H1 (cell line): ENCODE measurements around the gene THBS1. TPM values are rescaled to one million over a fixed set of nuclear protein-coding genes. Genes with fewer than 3 reads are reported as not detected.

ENCODE experiments used
- CTCF ChIA-PET: fragments of 300-600 bp; sonication (Branson Sonifier 250); formaldehyde crosslinking; loops from one replicate; lab custom pipeline; 2021; ENCODE audit not compliant: partially characterized antibody; lab: Charles Lee
- POLR2A ChIA-PET: fragments of 300-600 bp; sonication (Branson Sonifier 250); formaldehyde crosslinking; loops from one replicate; lab custom pipeline; 2021; ENCODE audit warnings: inconsistent platforms; ENCODE audit not compliant: partially characterized antibody; lab: Charles Lee
- DNase-seq, 2 experiments: peaks; one replicate each; pipeline versions ENCODE4 v3.0.0 to v3.0.0-alpha.2; 2010 to 2022; ENCODE audit warnings: low spot score in 2 of 2, low read depth in 1 of 2, mixed read lengths in 1 of 2
- FAIRE-seq: peaks from 2 replicates; lab custom pipeline; 2011; peaks lifted over from hg19 to GRCh38; lab: Jason Lieb, UNC
- H2AFZ ChIP-seq: 2 replicates; pipeline ENCODE4 v1.8.1; 2012; ENCODE audit warnings: low read length, inconsistent platforms
- H2AK5ac ChIP-seq: 2 replicates; pipeline ENCODE4 v1.6.1; 2013; ENCODE audit warnings: low read depth, low read length
- H2BK120ac ChIP-seq: replicated peaks from 2 replicates; pipeline ENCODE3; 2013; ENCODE audit warnings: low read depth, low read length, inconsistent platforms
- H2BK12ac ChIP-seq: 2 replicates; pipeline ENCODE4 v1.6.1; 2013; ENCODE audit warnings: low read depth, low read length
- H2BK15ac ChIP-seq: 2 replicates; pipeline ENCODE4 v1.6.1; 2013; ENCODE audit warnings: low read length
- H2BK20ac ChIP-seq: 2 replicates; pipeline ENCODE4 v1.6.1; 2013; ENCODE audit warnings: low read length
- H2BK5ac ChIP-seq: 2 replicates; pipeline ENCODE4 v1.6.1; 2013; ENCODE audit warnings: low read depth, low read length
- H3K14ac ChIP-seq: 2 replicates; pipeline ENCODE4 v1.6.1; 2013; ENCODE audit warnings: inconsistent platforms; ENCODE audit not compliant: insufficient read length
- H3K18ac ChIP-seq: 2 replicates; pipeline ENCODE4 v1.6.1; 2013; ENCODE audit warnings: low read length; ENCODE audit errors: extremely low read depth
- H3K23ac ChIP-seq: 2 replicates; pipeline ENCODE4 v1.6.1; 2013; ENCODE audit warnings: inconsistent platforms; ENCODE audit not compliant: insufficient read length
- H3K23me2 ChIP-seq: 2 replicates; pipeline ENCODE4 v1.6.1; 2013; ENCODE audit warnings: low read depth, low read length
- H3K27ac ChIP-seq: 2 replicates; pipeline ENCODE4 v1.6.1; 2011; ENCODE audit warnings: low read depth, low read length, inconsistent platforms
- H3K27me3 ChIP-seq, 4 experiments: replicated peaks in 1 of 4; 1 replicate in 1 of 4; 2 replicates in 3 of 4; pipeline versions ENCODE4 v1.6.1 to v1.8.1; 2011 to 2013; ENCODE audit warnings: low read length in 3 of 4, mild to moderate bottlenecking in 3 of 4, inconsistent platforms in 2 of 4, mixed read lengths in 2 of 4, moderate library complexity in 1 of 4; ENCODE audit not compliant: control insufficient read depth in 3 of 4, insufficient read depth in 3 of 4; ENCODE audit errors: extremely low read depth in 1 of 4
- H3K36me3 ChIP-seq, 4 experiments: 2 replicates each; pipeline versions ENCODE4 v1.6.1 to v1.8.1; 2011 to 2013; ENCODE audit warnings: mild to moderate bottlenecking in 4 of 4, low read length in 3 of 4, moderate library complexity in 2 of 4, control low read depth in 1 of 4, inconsistent platforms in 1 of 4; ENCODE audit not compliant: insufficient read depth in 4 of 4, control insufficient read depth in 2 of 4
- H3K4ac ChIP-seq: replicated peaks from 2 replicates; pipeline ENCODE3; 2013; ENCODE audit warnings: low read length, low read depth, mixed read lengths, inconsistent platforms; ENCODE audit not compliant: insufficient read length
- H3K4me1 ChIP-seq, 4 experiments: replicated peaks in 1 of 4; 1 replicate in 1 of 4; 2 replicates in 3 of 4; pipeline versions ENCODE4 v1.6.1 to v1.8.1; 2011 to 2013; ENCODE audit warnings: low read length in 3 of 4, inconsistent platforms in 2 of 4, mixed read lengths in 1 of 4; ENCODE audit not compliant: insufficient read depth in 4 of 4, control insufficient read depth in 3 of 4
- H3K4me2 ChIP-seq, 2 experiments: 2 replicates each; pipeline versions ENCODE4 v1.6.1 to v1.8.1; 2011 to 2013; ENCODE audit warnings: low read depth in 2 of 2, low read length in 2 of 2, control low read depth in 1 of 2, inconsistent platforms in 1 of 2, mild to moderate bottlenecking in 1 of 2; ENCODE audit not compliant: insufficient read depth in 1 of 2
- H3K4me3 ChIP-seq, 4 experiments: fragments of 200-600, 300-600 bp in 1 of 4; sonication (generic), shearing (Covaris generic), sonication (Bioruptor Twin) in 1 of 4; 2 replicates each; pipeline versions ENCODE4 v1.5.1 to v1.8.1; 2011 to 2016; ENCODE audit warnings: low read length in 4 of 4, low read depth in 3 of 4, control low read depth in 2 of 4, inconsistent platforms in 2 of 4, mild to moderate bottlenecking in 2 of 4, mixed read lengths in 1 of 4, moderate library complexity in 1 of 4; ENCODE audit not compliant: insufficient read depth in 2 of 4; ENCODE audit errors: extremely low read depth in 1 of 4
- H3K56ac ChIP-seq: replicated peaks from 2 replicates; pipeline ENCODE3; 2013; ENCODE audit warnings: low read depth, mild to moderate bottlenecking, mixed read lengths, low read length, inconsistent platforms; ENCODE audit not compliant: insufficient read length
- H3K79me1 ChIP-seq: 2 replicates; pipeline ENCODE4 v1.6.1; 2013; ENCODE audit warnings: low read depth, low read length, control low read depth
- H3K79me2 ChIP-seq, 2 experiments: 2 replicates each; pipeline versions ENCODE4 v1.6.1 to v1.8.1; 2012 to 2013; ENCODE audit warnings: low read length in 2 of 2, mild to moderate bottlenecking in 2 of 2, inconsistent platforms in 1 of 2; ENCODE audit not compliant: insufficient read depth in 2 of 2, control insufficient read depth in 1 of 2
- H3K9ac ChIP-seq, 4 experiments: replicated peaks in 1 of 4; 1 replicate in 1 of 4; 2 replicates in 3 of 4; pipeline versions ENCODE4 v1.6.1 to v1.8.1; 2011 to 2013; ENCODE audit warnings: low read depth in 3 of 4, low read length in 3 of 4, control low read depth in 2 of 4, mild to moderate bottlenecking in 2 of 4, moderate library complexity in 2 of 4, inconsistent platforms in 1 of 4; ENCODE audit errors: extremely low read depth in 1 of 4
- H3K9me3 ChIP-seq, 2 experiments: 2 replicates each; pipeline versions ENCODE4 v1.6.1 to v1.8.1; 2012 to 2013; ENCODE audit warnings: mild to moderate bottlenecking in 2 of 2, moderate library complexity in 2 of 2, control low read depth in 1 of 2, inconsistent platforms in 1 of 2, low read depth in 1 of 2, low read length in 1 of 2, mixed read lengths in 1 of 2; ENCODE audit not compliant: insufficient read depth in 2 of 2
- H4K20me1 ChIP-seq, 2 experiments: replicated peaks in 1 of 2; 2 replicates each; pipeline versions ENCODE3 to v1.8.1; 2011 to 2013; ENCODE audit warnings: inconsistent platforms in 2 of 2, low read length in 2 of 2, mild to moderate bottlenecking in 1 of 2; ENCODE audit not compliant: insufficient read depth in 2 of 2, control insufficient read depth in 1 of 2
- H4K5ac ChIP-seq: 2 replicates; pipeline ENCODE4 v1.6.1; 2013; ENCODE audit warnings: low read length, low read depth, mixed read lengths, inconsistent platforms; ENCODE audit not compliant: insufficient read length
- H4K8ac ChIP-seq: 2 replicates; pipeline ENCODE4 v1.8.0; 2013; ENCODE audit warnings: mild to moderate bottlenecking, moderate library complexity, low read length, inconsistent platforms; ENCODE audit not compliant: insufficient read depth; ENCODE audit errors: extremely low read depth
- H4K91ac ChIP-seq: replicated peaks from 2 replicates; pipeline ENCODE3; 2013; ENCODE audit warnings: low read length, mixed read lengths, inconsistent platforms; ENCODE audit not compliant: insufficient read length
- BACH1 ChIP-seq: IDR thresholded peaks from 2 replicates; pipeline ENCODE4 v1.6.1; 2012; ENCODE audit warnings: low read length, improper control_type of control experiment
- CHD2 ChIP-seq: IDR thresholded peaks from 2 replicates; pipeline ENCODE4 v1.6.1; 2012; ENCODE audit warnings: low read length, improper control_type of control experiment
- SP1 ChIP-seq: IDR thresholded peaks from 2 replicates; pipeline ENCODE4 v1.6.1; 2011; ENCODE audit warnings: low read depth, low read length
- WGBS, 2 experiments: shearing (Covaris generic) in 1 of 2; methylation state at CpG; one replicate each; pipeline versions ENCODE4 v1.1.6 to v1.1.7; 2013 to 2015; ENCODE audit warnings: low lambda C conversion rate in 2 of 2, mixed read lengths in 2 of 2, inconsistent platforms in 1 of 2, low coverage in 1 of 2, missing lambda C conversion rate in 1 of 2; ENCODE audit not compliant: insufficient replicate concordance in 2 of 2, insufficient coverage in 1 of 2, insufficient read length in 1 of 2; ENCODE audit errors: extremely low coverage in 1 of 2, missing lambda C conversion rate in 1 of 2; 5-methylcytosine and 5-hydroxymethylcytosine counted together
- polyA plus RNA-seq, 7 experiments: library from polyadenylated mRNA; depleted of rRNA in 3 of 7; stranded (reverse) in 5 of 7; unstranded in 2 of 7; fragments of >200 nt in 5 of 7; fragments of 200-250 nt in 2 of 7; gene quantifications; 1 replicate in 5 of 7; 2 replicates in 1 of 7; 4 replicates in 1 of 7; pipeline versions ENCODE4 v1.2.1 to v1.2.3, GENCODE V29; 2011 to 2013; ENCODE audit warnings: missing spikeins in 2 of 7, mixed read lengths in 2 of 7
- total RNA-seq: library from RNA; stranded (reverse); fragmentation: NEBNext Ultra II Directional; extraction: Animal tissue kit (Norgen Biotek cat#: 25700); gene quantifications from 2 replicates; pipeline ENCODE4 v1.2.1, GENCODE V29; 2021

The THBS1 gene
- total and polyA plus RNA-seq, 2 of the 8 experiments (the other 6 are each of a cell fraction or from before 2014, with no cell fraction given) = 10.3 to 63.3 TPM

DNA sequence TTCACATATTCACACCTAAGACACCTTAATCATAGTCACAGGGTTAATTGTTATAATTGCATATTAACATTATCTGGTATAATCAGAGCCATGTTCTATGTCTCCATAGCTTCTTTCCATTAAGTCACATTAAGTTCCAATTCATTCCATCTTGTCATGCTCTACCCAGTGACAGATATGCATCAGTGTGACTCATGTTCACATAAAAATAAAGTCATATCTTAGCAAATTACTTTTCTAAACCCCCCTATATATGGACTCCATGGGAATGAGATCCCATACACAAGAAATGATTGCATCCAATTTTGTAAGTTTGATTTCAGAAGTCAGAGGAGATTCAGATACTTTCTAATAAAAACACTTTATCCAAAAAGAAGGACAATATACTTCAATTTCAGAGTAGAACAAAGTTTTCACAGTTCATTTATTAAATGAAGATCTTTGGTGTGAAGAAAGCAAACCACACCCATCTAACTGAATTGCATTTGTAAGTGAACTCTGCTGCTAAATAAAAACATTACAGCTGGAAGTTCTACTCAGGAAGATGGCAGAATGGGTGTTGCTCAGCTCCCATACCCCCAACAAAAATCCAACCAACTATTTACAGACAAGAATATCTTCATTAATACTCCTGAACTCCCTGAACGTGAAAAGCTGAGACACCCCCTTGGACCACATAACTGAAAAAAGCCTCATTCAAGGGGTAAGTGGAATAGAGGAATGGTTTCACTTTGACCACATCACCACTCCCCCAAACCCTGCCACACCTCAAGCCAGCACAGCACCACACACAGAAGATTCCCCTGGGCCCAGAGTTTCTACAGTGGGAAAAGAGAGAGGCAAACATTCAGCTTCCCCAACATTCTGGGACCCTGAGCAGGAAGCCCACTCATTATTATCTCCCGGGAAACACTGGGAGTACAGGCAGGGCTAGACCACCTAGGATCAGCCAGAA, 27.6 kb downstream of the THBS1 start:
- no peak overlapping the region for H4K8ac ChIP-seq
- no peak overlapping the region for H3K14ac ChIP-seq
- H2BK20ac ChIP-seq = no peak overlapping the region
- H2AK5ac ChIP-seq = no peak overlapping the region
- no peaks in the 10 kb centered on the region for H3K79me2 ChIP-seq
- WGBS, 2 experiments = 93% methylated on average over 2 of the region's 2 CpGs; no CpG with 5 or more reads in 1 of the 2 experiments
- no peak overlapping the region for H2BK5ac ChIP-seq
- no peak overlapping the region for H2BK12ac ChIP-seq
- no peak overlapping the region for H3K4ac ChIP-seq
- H4K5ac ChIP-seq = no peak overlapping the region
- H3K23me2 ChIP-seq = no peaks in the 10 kb centered on the region
- no peaks in the 10 kb centered on the region; the same call in 1 of the 2 replicates for H3K79me1 ChIP-seq
- TF ChIP-seq CHD2 (no peak), SP1 (no peak), BACH1 (no peak)
- no peak overlapping the region for H3K56ac ChIP-seq
- H2BK15ac ChIP-seq = no peak overlapping the region
- no peak overlapping the region for H3K4me2 ChIP-seq
- no peak overlapping the region for H3K18ac ChIP-seq
- no peak for FAIRE-seq
- no peaks in the 10 kb centered on the region for H3K27me3 ChIP-seq
- POLR2A ChIA-PET = interaction anchor here (4.4 kb wide), 1 partner anchor 27 kb away, joined by 16 read pairs; the partner anchor contains the start of gene THBS1
- no peak overlapping the region for H3K23ac ChIP-seq
- no peaks in the 10 kb centered on the region for H3K36me3 ChIP-seq
- no peaks in the 10 kb centered on the region for H4K20me1 ChIP-seq
- no peak overlapping the region for H3K4me3 ChIP-seq
- H3K9ac ChIP-seq = no peak overlapping the region
- H3K9me3 ChIP-seq = peaks cover 0 to 2% of the 10 kb centered on the region in 2 experiments; a peak in 2 of 4 replicates
- H2AFZ ChIP-seq = no peak overlapping the region
- CTCF ChIA-PET = interaction anchor here (3.9 kb wide), 1 partner anchor 148 kb away, joined by 18 read pairs; no protein-coding TSS in a partner anchor
- no peak overlapping the region for H4K91ac ChIP-seq
- H2BK120ac ChIP-seq = no peak overlapping the region
- no peak for DNase-seq
- no peaks in the 10 kb centered on the region for H3K4me1 ChIP-seq
- H3K27ac ChIP-seq = no peak overlapping the region
